PC-9 (cell line): ENCODE results near the gene EML2.

Experiments
- EZH2 ChIP-seq: fragments of 200-600 bp; sonication (generic); IDR thresholded peaks from 2 replicates; pipeline ENCODE4 v1.8.0; 2017; ENCODE audit warnings: antibody characterized with exemption, low read depth
- TF ChIP-seq, protein P1 (sequence below): fragments of 200-600 bp; sonication (generic); conservative IDR thresholded peaks from 2 replicates; pipeline ENCODE4 v1.6.1; 2017; ENCODE audit warnings: mixed run types, antibody characterized with exemption, mild to moderate bottlenecking, moderate library complexity

DNA sequence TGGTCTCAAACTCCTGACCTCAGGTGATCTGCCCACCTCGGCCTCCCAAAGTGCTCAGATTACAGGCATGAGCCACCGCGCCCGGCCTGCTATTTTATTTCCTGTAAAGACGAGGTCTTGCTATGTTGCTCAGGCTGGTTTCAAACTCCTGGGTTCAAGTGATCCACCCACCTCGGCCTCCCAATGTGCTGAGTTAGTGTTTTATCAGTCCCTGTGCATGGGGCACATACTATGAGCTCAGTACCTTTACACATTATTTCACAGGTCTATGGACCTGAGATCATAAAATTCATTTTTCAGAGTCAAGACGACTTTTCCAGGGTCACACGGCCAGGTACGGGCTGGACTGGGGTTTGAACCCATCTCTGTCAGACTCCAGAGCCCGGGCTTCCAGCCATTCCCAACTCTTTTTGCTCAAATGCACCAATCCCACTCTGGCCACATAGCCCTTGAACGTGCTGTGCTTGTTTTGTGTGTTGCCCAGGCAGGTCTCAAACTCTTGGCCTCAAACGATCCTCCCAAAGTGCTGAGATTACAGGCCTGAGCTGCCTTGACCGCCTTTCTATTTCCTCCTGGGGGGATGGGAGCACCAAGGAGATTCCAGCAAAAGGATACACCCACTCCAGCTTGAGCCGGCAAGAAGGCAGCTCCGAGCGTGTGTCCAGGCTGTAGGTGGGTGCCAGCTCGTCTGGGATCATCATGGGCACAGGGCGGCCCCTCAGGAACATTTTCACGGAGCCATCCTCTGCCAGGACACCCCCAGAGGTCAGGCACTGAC is 1.1 kb downstream of the EML2 start:
- no peak for TF ChIP-seq EZH2
- TF ChIP-seq, protein P1, sequence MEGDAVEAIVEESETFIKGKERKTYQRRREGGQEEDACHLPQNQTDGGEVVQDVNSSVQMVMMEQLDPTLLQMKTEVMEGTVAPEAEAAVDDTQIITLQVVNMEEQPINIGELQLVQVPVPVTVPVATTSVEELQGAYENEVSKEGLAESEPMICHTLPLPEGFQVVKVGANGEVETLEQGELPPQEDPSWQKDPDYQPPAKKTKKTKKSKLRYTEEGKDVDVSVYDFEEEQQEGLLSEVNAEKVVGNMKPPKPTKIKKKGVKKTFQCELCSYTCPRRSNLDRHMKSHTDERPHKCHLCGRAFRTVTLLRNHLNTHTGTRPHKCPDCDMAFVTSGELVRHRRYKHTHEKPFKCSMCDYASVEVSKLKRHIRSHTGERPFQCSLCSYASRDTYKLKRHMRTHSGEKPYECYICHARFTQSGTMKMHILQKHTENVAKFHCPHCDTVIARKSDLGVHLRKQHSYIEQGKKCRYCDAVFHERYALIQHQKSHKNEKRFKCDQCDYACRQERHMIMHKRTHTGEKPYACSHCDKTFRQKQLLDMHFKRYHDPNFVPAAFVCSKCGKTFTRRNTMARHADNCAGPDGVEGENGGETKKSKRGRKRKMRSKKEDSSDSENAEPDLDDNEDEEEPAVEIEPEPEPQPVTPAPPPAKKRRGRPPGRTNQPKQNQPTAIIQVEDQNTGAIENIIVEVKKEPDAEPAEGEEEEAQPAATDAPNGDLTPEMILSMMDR = no peak
